NCI-H1092 (cell line): ENCODE measurements around the gene ARHGEF12.

Source experiments
- DNase-seq: peaks from one replicate; lab custom pipeline; 2025; lab: John Stamatoyannopoulos, UW

Gene ARHGEF12

GRCh38 chr11:120316880-120317688, 19.1 kb upstream of the ARHGEF12 start:
- DNase-seq = no peak

DNA sequence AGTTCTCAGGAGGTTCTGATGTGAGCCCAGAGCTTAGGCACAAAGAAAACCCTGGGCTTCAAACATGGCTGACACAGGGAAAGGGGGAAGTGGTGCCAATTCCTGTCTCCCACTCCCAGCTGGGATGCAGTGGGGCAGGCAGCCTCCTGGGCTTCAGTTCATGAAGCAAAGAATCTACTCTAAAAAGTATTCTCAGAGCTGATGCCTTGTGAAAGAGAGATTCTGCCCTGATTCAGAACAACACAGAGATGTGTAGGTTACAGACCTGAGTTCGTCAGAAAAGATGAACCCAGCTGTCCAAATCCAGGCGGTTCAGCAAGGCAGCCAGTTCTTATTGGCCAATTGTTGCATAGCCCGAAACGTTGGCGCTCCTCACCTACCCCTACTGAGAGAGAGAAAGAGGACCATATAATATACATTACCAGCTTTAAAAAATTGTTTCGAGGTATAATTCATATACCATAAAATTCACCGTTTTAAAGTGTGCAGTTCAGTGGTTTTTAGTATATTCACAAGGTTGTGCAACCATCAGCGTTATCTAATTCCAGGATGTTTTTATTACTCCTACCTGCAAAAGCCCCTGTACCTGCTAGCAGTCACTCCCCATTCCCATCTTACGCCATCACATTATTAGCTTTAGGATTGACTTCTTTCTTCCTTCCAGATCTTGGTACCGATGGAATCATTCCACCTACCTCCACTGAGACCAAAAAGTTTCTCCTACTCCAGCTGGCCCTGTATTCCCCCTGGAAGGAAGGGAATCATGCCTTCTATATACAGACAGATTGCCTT, 18.3 kb upstream of the ARHGEF12 start:
- DNase-seq = no peak

DNA sequence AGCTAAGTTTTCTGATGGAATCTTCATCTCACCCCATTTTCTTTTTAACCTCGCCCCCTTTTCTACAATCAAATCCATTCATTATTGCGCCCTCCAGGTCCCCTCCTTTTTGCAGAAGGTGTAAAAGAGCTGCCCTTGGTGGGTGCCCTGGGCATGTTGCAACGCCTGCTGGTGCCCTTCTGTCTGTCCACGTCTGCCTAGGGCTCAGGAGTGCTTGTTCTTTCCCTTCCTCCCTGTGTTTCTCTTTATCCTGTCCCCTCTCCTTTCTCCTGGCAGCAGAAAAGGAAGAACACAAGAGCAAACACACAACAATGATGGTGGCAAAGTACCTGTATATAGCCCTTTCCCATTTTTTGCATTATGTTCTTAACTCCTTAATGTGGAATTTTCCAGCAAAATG, 17.3 kb upstream of the ARHGEF12 start:
- DNase-seq = no peak

DNA sequence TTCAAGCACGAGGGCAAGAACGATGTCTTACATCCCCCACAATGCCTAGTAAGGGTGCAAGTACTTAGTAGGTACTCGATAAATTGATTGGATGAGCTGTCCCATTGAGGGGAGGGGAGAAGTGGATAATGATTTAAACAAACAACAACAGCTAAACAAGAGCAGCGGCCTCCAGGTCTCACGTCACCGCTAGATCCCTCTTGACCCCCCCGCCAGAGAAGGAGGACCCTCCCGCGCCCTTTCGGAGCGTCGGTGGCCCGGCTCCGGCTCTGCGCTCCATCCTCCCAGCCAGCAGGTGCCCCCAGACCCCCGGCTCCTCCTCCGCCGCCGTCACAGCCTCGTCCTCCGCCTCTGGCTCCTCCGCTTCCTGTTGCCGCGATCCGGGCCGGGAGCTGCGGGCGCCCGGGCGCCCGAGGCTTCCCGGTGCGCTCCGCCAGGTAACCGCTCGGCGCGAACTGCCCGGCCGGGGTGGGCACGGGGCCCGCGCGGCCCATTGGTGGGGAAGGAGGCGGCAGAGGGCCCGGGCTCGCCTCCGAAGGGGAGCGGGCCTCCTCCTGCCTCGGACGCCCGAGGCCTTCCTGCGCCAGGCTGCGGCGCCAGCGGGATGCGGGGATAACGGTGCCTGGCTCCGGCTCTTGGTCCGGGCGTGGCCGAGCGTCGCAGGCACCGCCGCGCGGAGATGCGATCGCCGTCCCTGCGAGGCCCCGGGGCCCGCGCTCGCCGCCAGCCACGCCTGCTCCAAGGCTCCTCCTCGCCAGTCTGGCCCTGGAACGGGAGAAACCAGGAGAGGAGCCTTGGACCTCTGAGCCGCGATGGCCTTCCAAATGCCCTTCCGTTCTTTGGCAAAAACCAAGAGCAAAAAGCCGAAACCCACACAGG, 11.0 kb upstream of the ARHGEF12 start, which contains the start of gene TLCD5:
TSS of gene TLCD5 (plus strand) at position 368 of the 879 bp plus-strand sequence. CDS start 2,143 bp downstream, outside the sequence.
- peak; percentile 85 for DNase-seq

DNA sequence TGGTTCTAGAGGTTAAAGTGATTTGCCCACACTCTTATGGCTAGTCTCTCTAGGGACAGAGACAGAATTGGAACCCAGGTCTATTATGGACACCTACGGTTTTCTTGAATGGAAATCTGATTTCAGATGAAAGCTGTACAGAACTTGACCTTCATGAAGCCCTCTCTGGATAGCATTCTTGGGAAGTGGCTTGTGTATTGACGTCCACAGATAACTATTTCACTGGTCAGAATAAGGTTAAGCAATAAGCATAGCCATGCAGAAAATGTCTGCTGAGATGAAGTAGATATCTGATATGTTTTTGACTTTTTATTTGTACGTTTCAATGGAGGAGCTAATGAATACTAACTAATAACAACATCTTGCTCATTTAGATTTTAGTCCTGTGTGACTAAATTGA, 10.0 kb upstream of the ARHGEF12 start:
- no peak for DNase-seq

DNA sequence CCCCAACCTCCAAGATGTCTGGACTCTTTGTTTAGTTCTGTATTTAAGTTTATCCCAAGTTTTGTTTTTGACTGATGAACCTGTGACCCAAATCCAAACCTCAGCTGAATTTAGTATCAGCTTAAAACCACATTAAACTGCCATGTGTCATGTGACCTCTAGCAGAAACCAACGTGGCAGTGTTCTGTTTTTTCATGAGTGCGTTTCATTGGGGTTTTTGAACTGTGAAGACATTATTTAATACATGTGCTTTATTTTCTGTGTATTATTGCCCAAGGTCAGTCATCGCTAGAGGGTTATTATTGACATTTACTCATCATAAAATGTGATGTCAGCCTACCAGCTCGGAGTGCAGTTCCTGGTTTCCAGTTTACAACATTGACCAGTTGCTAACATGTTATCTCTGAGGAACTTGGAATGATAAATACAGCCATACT, 9.3 kb upstream of the ARHGEF12 start:
- no peak for DNase-seq

DNA sequence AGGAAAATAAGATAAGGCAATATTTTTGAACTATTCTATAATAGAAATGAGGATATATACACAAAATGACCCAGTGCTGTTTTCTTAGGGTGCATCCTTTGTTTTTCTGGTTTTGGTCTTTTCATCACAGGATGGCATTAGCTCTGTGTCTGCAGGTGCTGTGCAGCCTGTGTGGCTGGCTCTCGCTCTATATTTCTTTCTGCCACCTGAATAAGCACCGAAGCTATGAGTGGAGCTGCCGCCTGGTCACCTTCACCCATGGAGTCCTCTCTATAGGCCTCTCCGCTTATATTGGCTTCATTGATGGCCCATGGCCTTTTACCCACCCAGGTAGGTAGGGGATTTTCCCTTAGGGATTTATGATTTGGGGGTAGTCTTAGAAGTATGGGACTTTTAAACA, 8.9 kb upstream of the ARHGEF12 start:
- DNase-seq = no peak

DNA sequence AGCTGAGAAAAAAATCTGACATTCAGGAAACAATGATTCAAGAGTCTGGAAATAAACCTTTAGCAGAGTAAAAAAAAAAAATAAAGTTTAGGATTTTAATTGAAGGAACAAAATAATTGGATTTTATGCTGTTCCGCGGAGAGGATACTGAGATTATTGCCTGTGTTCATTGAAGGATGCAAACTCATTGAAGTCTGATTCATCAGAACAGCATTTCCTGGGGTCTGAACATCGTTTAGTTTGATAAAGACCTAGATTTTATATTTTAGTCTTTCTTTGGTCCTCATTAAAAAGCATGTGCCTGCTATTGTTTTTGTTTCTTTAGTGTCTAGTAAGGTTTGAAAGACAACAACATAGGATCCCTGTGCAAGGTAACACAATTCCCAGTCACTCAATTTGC, 6.7 kb upstream of the ARHGEF12 start:
- DNase-seq = no peak

- no peak for DNase-seq
Measured at GRCh38 chr11:120330045-120330444, 6.2 kb upstream of the ARHGEF12 start.

DNA sequence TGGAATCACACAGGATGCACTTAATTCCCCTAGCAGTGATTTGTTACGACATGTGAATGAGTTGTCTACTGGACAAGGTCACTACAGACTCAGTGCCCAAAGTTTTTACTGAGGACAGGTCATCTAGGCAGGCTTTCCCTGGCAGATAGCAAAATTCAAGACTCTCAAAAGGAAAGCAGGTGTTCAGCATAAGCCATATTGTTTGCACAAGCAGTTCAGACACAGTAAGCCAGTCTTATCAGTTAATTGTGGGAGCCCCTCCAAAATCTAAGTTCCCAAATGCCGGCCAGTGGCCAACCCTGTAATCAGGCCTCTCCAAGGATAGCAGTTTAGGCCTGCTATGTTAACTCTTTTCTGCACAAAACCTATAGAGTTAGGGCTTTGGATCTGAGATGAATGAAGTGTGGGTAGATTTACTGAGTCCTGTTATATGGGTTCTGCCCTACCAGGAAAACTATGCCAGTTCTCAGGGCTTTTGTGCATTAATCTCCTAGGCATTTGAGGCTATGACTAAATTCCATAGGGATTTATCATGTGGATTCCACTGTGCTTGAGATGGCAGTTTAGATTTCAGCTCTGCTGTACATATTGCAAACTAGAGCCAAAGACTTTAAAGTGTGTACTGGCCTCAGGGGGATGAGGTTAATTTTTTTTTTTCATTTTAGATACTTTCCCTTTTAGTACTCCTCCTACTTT, 4.8 kb upstream of the ARHGEF12 start:
- no peak for DNase-seq

DNA sequence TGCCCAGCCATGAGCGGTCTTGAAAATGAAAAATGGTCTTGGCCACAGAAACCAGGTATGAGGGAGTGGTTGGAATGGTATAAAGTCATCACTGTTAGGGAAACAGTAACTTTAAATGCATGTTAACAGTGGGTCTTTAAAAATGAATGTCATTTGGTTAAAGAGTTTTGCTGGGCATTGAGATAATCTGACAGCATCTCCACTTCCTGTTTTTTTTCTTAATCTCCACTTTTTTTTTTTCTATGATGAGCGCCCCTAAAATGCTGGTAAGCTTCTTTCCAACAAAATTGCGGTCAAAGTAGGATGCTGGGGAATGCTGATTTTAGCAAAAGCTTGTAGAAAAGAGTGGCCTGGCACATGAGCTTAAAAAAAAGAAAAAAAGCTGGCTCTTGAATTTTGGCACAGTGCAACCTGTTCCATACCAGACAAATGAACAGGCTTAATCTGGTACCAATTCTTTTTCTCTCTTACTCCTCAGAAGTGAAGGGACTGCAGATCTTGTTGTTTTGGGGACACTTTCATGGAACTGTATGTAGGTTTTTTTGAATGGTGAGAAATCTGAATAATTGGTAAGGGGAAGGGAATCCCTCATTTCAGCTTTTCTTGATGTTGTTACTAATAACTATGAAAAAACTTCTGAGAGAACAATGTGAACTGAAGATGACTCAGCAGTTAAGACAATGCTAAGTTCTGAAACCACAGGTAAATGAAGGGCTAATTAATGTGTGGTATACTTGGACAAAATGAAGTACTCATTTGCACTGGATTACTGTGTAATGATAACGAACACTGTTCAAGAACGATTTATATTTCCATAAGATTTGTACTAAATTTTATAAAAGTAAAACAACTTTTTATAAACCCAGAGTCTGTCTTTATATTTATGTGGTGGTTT, 3.1 kb upstream of the ARHGEF12 start:
- DNase-seq = no peak

- no peak for DNase-seq
Measured at GRCh38 chr11:120333801-120334200, 2.4 kb upstream of the ARHGEF12 start.

DNA sequence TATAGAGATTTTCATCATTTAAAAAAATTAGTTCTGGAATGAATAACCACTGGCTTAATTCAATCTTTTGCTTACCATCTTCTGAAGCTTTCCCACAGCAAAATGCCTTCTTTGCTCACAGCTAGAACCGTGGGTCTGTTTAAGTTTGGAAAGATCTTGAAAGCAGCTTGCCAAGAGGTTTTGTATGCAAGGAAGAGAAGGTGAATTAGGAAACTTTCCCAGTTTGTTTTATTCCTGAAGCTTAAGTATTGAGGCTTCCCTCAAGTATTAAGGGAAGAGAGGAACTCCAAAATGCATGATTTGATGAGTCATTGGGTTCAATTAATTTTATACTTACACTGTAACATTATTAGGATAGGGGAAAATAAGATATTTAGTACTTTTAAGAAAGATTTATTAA, 1.9 kb upstream of the ARHGEF12 start:
- no peak for DNase-seq

GRCh38 chr11:120334894-120335462, 1.2 kb upstream of the ARHGEF12 start:
- DNase-seq = peak; percentile 52

GRCh38 chr11:120335556-120335907, 681 bp upstream of the ARHGEF12 start:
- peak; percentile 52 for DNase-seq

DNA sequence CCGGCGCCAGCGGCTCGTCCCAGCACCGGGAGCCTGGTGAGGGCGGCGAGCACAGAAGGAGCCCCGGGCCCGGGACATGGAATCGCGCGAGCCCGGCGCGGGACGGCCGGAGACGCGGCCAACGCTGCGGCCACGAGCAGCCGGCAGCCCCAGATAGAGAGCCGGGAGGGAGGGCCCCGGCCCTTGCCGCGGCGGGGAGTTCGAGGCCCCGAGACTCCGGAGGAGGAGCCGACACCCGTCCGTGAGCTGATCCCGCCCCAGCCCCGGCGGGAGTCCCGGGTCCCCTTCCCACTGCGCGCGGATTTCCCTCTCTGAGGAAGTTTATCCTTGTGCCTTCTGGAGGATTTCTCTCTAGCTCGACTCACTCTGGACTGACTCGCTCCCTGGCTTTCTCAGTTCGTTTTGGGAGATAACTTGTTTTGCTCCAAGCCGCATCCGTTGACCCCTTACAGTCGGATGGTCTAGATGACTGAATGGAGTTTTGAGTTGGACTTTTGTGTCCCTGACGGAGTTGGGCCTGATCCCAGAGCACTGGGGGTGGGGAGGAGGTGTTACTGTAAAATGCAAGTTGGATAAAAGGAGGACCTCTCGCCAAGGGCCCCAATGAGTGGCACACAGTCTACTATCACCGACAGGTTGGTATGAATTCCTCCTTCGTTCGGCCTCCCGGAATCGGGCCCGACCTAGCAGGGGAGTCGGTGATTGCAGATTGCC, 585 bp downstream of the ARHGEF12 start:
- DNase-seq = peak; percentile 18

DNA sequence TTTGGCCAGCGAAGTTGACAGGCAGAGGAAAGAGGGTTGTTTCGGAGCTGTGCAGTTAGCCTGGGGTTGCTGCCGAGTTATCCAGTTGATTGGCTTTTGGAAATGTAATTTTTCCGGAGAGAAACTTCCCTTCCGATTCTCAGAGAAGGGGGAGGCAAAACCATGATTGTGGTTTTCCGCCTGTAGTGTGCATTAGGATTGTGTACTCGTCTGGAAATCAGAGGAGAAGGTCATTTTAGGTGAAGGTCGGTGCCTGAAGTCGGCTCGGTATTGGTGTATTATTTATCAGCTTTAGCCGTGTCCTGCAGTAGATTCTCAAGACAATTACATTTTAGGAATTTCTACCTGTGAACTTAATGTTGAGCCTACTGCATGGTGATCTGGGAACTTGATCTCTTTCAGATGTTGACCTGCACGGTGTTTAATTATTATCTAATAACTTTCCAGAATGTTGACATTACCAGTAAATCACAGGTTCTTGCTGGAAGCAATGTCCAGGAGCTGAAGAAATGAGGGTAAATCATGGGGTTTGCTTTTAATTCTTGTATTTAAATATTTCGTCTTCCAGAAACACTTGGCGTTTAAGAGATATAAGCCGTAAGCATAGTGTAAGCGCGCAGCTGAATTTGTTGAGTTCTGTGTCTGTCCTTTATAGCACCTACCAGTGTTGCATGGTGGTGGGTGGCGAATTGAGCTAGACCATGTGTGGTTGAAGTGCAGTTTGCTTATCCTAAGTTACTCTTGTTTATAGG, 1.3 kb downstream of the ARHGEF12 start:
- DNase-seq = no peak

- DNase-seq = no peak
Measured at GRCh38 chr11:120338107-120338933, 2.1 kb downstream of the ARHGEF12 start.
